Gastrocnemius medialis (tissue), 4 donors: Measurements from ENCODE around the gene RABGAP1L.

Experiments used
- POLR2A ChIP-seq, 2 donors: fragments of 450-650 bp; IDR thresholded peaks; one replicate each; pipeline ENCODE4 v1.6.1; 2017; ENCODE audit warnings: antibody characterized with exemption in 2 of 2, mild to moderate bottlenecking in 2 of 2, moderate library complexity in 2 of 2
- TF ChIP-seq, protein P1 (sequence below), 5 experiments: fragments of 450-650 bp in 3 of 5; fragments of 200-600 bp in 2 of 5; sonication (generic) in 2 of 5; IDR thresholded peaks in 4 of 5; conservative IDR thresholded peaks in 1 of 5; 1 replicate in 4 of 5; 2 replicates in 1 of 5; pipeline ENCODE4 v1.5.1; 2016 to 2019; ENCODE audit warnings: antibody characterized with exemption in 5 of 5, mild to moderate bottlenecking in 3 of 5, moderate library complexity in 3 of 5

DNA sequence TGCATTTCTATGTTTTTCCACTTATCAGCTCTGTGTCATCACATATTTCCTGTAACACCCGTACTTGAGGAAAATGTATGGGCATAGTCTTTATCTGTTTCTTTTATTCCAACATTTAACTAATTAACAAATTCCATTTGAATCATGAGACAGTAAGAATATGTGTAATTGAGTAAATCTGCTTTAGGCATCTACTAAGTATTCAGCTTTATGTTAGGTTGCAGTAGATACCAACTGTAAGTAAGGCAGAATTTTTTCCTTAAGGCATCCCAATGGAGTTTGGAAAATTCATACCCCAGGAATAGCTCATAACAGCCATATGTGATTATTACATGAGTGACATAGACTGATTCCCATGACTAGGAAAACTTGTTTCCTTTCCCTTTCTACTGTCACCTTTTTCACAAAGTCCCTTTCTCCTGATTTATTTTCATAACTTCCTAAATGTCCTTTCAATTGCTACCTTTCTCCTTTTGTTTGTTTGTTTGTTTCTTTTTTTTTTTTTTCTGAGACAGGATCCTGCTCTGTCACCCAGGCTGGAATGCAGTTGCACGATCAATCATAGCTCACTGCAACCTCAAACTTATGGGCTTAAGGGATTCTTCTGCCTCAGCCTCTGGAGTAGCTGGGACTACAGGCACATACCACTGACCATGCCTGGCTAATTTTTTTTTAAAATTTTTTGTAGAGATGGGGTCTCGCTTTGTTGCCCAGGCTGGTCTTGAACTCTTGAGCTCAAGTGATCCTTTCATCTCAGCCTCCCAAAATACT, 780.6 kb downstream of the RABGAP1L start:
- TF ChIP-seq, protein P1, sequence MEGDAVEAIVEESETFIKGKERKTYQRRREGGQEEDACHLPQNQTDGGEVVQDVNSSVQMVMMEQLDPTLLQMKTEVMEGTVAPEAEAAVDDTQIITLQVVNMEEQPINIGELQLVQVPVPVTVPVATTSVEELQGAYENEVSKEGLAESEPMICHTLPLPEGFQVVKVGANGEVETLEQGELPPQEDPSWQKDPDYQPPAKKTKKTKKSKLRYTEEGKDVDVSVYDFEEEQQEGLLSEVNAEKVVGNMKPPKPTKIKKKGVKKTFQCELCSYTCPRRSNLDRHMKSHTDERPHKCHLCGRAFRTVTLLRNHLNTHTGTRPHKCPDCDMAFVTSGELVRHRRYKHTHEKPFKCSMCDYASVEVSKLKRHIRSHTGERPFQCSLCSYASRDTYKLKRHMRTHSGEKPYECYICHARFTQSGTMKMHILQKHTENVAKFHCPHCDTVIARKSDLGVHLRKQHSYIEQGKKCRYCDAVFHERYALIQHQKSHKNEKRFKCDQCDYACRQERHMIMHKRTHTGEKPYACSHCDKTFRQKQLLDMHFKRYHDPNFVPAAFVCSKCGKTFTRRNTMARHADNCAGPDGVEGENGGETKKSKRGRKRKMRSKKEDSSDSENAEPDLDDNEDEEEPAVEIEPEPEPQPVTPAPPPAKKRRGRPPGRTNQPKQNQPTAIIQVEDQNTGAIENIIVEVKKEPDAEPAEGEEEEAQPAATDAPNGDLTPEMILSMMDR (IDR thresholded peaks at IDR 0.05 in 4 of 5, conservative IDR thresholded peaks at IDR 0.05 in 1 of 5) = no peak
- no peak for TF ChIP-seq POLR2A (IDR thresholded peaks at IDR 0.05)
